ENCODE results near the gene PI4KA. TPM values are rescaled to one million over a fixed set of nuclear protein-coding genes. Genes with fewer than 3 reads are reported as not detected.

The PI4KA gene
- total and polyA plus RNA-seq, 2 experiments from 2014 or later: 17.1 to 38.1 TPM

DNA sequence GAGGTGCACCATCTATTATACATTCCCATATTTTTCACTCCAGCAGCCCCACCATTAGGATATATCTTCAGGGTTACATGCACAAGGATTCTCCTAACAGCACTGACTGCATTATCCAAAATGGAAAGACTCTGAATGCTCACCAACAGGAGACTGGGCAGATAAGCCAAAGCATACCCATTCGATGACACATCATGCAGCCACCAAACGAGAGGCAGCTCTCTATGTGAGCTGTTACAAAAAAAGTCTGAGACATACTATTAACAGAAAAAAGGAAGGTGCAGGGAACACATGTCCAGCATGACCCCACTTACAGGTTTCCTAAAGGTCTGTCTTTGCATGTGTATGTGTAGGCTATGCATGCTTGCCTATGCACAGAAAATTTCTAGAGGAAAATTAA is 97.1 kb downstream of the PI4KA start (continued):
- TF ChIP-seq, protein P1, sequence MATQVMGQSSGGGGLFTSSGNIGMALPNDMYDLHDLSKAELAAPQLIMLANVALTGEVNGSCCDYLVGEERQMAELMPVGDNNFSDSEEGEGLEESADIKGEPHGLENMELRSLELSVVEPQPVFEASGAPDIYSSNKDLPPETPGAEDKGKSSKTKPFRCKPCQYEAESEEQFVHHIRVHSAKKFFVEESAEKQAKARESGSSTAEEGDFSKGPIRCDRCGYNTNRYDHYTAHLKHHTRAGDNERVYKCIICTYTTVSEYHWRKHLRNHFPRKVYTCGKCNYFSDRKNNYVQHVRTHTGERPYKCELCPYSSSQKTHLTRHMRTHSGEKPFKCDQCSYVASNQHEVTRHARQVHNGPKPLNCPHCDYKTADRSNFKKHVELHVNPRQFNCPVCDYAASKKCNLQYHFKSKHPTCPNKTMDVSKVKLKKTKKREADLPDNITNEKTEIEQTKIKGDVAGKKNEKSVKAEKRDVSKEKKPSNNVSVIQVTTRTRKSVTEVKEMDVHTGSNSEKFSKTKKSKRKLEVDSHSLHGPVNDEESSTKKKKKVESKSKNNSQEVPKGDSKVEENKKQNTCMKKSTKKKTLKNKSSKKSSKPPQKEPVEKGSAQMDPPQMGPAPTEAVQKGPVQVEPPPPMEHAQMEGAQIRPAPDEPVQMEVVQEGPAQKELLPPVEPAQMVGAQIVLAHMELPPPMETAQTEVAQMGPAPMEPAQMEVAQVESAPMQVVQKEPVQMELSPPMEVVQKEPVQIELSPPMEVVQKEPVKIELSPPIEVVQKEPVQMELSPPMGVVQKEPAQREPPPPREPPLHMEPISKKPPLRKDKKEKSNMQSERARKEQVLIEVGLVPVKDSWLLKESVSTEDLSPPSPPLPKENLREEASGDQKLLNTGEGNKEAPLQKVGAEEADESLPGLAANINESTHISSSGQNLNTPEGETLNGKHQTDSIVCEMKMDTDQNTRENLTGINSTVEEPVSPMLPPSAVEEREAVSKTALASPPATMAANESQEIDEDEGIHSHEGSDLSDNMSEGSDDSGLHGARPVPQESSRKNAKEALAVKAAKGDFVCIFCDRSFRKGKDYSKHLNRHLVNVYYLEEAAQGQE (IDR thresholded peaks at IDR 0.05; ENCODE audit: unreplicated experiment): no peak
- TF ChIP-seq, protein P2, sequence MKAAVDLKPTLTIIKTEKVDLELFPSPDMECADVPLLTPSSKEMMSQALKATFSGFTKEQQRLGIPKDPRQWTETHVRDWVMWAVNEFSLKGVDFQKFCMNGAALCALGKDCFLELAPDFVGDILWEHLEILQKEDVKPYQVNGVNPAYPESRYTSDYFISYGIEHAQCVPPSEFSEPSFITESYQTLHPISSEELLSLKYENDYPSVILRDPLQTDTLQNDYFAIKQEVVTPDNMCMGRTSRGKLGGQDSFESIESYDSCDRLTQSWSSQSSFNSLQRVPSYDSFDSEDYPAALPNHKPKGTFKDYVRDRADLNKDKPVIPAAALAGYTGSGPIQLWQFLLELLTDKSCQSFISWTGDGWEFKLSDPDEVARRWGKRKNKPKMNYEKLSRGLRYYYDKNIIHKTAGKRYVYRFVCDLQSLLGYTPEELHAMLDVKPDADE (IDR thresholded peaks at IDR 0.05): no peak
- TF ChIP-seq ZNF331 (CRISPR knock-in tag; IDR thresholded peaks at IDR 0.05; ENCODE audit: low read depth) (no peak), NANOG (IDR thresholded peaks at IDR 0.05; ENCODE audit: borderline replicate concordance) (no peak), ZNF114 (CRISPR knock-in tag; IDR thresholded peaks at IDR 0.05) (no peak), EZH2phosphoT487 (IDR thresholded peaks at IDR 0.05; ENCODE audit: unreplicated experiment) (no peak)

DNA sequence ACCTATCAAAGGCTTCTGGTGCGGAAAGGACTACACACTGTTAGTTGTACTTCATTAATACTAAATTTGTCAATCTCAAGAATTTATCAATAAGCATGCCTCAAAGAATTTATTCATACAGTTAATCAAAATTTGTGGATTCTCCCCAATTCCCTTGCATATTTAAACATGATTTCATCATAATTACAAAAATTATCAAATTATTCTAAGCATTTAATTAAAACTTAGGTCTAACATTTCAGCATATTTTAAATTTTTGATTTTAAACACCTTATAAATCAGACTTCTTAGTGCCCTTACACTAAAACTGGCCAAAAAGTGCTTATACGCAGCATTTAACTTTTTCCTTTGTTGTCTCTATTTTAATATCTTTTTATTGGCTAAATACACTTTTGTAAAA is 98.5 kb downstream of the PI4KA start:
- ATAC-seq (no peak), DNase-seq (ENCODE audit: low spot score) (no peak)
- Mint-ChIP-seq H3K4me1 (no peaks in the 10 kb centered on the region), H3K9me3 (no peaks in the 10 kb centered on the region), H3K36me3 (ENCODE audit: low read depth) (peaks cover 12% of the 10 kb centered on the region), H3K27ac (no peak overlapping the region), H3K27me3 (ENCODE audit: insufficient read depth, low read depth, poor library complexity) (peaks cover 2% of the 10 kb centered on the region), H3K4me3 (no peak overlapping the region)
- Histone ChIP-seq H3K36me3 (ENCODE audit: insufficient read depth) (no peaks in the 10 kb centered on the region), H3K4me2 (no peak overlapping the region), H3K4me1 (ENCODE audit: insufficient read depth) (no peaks in the 10 kb centered on the region), H3F3A (replicated peaks; ENCODE audit: low read depth) (no peaks in the 10 kb centered on the region), H2AFZ (no peak overlapping the region), H4K20me1 (replicated peaks; ENCODE audit: insufficient read depth) (no peaks in the 10 kb centered on the region), H3K27me3 (ENCODE audit: insufficient read depth) (no peaks in the 10 kb centered on the region), H3K4me3 (no peak overlapping the region), H3K9me2 (ENCODE audit: insufficient read depth) (no peaks in the 10 kb centered on the region), H3K79me2 (replicated peaks; ENCODE audit: insufficient read depth) (no peaks in the 10 kb centered on the region), H3K27ac (ENCODE audit: low read depth) (no peak overlapping the region)
- TF ChIP-seq, protein P2 (IDR thresholded peaks at IDR 0.05): no peak
- no peak for TF ChIP-seq EZH2 (IDR thresholded peaks at IDR 0.05; ENCODE audit: low read depth, unreplicated experiment)
- no peak for TF ChIP-seq POLR2AphosphoS5 (IDR thresholded peaks at IDR 0.05; ENCODE audit: low read depth)
- no peak for TF ChIP-seq STAT1 (IDR thresholded peaks at IDR 0.05; ENCODE audit: unreplicated experiment)
